K562 (cell line): Measurements from ENCODE around the gene SLC25A10. TPM values are rescaled to one million over a fixed set of nuclear protein-coding genes. Genes with fewer than 3 reads are reported as not detected.
A peak's percentile ranks its signal among the peaks of the same experiment; 100 is the strongest.

Experiments used
- C11orf30 ChIP-seq: fragments of 450-650 bp; IDR thresholded peaks from 2 replicates; pipeline ENCODE4 v1.6.1; 2016; ENCODE audit warnings: low read depth, mild to moderate bottlenecking
- CREBBP ChIP-seq: IDR thresholded peaks from one replicate; pipeline ENCODE4 v1.6.1; 2012; ENCODE audit warnings: low read depth, mild to moderate bottlenecking, control low read depth, inconsistent platforms, low read length
- ELK1 ChIP-seq: sonication (generic); formaldehyde crosslinking; IDR thresholded peaks from 2 replicates; pipeline ENCODE4 v1.8.1; 2022; ENCODE audit warnings: missing genetic modification reagents
- IRF9 ChIP-seq: fragments of 450-650 bp; IDR thresholded peaks from 2 replicates; pipeline ENCODE4 v1.6.1; 2016; ENCODE audit warnings: missing biosample characterization, missing genetic modification characterization
- JUN ChIP-seq, 2 experiments: sonication (generic) in 1 of 2; formaldehyde crosslinking in 1 of 2; IDR thresholded peaks; 2 replicates each; pipeline versions ENCODE4 v1.6.1 to v1.8.0; 2012 to 2022; ENCODE audit warnings: borderline replicate concordance in 2 of 2, mild to moderate bottlenecking in 2 of 2, improper control_type of control experiment in 1 of 2, low read depth in 1 of 2, low read length in 1 of 2, missing genetic modification reagents in 1 of 2
- NFE2 ChIP-seq: IDR thresholded peaks from 2 replicates; pipeline ENCODE4 v1.6.1; 2014; ENCODE audit warnings: antibody characterized with exemption, low read depth
- PHB2 ChIP-seq: fragments of 450-650 bp; IDR thresholded peaks from 2 replicates; pipeline ENCODE4 v1.6.1; 2017; ENCODE audit warnings: low read depth
- PPARD ChIP-seq: fragments of 250-450 bp; sonication (Bioruptor Pico); IDR thresholded peaks from 2 replicates; pipeline ENCODE4 v1.8.0; 2022; ENCODE audit warnings: inconsistent platforms, mild to moderate bottlenecking, moderate library complexity
- YY1 ChIP-seq, 3 experiments: IDR thresholded peaks; 2 replicates each; pipeline ENCODE4 v1.6.1; 2011; ENCODE audit warnings: low read length in 2 of 3, mild to moderate bottlenecking in 2 of 3, moderate library complexity in 2 of 3, borderline replicate concordance in 1 of 3, control low read depth in 1 of 3, low read depth in 1 of 3; ENCODE audit not compliant: insufficient read depth in 3 of 3, insufficient replicate concordance in 2 of 3, control insufficient read depth in 1 of 3, insufficient read length in 1 of 3; ENCODE audit errors: extremely low read depth in 1 of 3
- ZBTB11 ChIP-seq, 3 experiments: fragments of 200-800 bp in 1 of 3; fragments of 250-450 bp in 1 of 3; fragments of 450-650 bp in 1 of 3; sonication (Bioruptor Pico) in 1 of 3; sonication (Bioruptor generic) in 1 of 3; formaldehyde crosslinking in 1 of 3; IDR thresholded peaks; 2 replicates each; pipeline versions ENCODE4 v1.6.1 to v1.8.0; 2016 to 2022; ENCODE audit warnings: mild to moderate bottlenecking in 2 of 3, missing genetic modification characterization in 2 of 3, missing compliant biosample characterization in 1 of 3, moderate library complexity in 1 of 3
- ZKSCAN8 ChIP-seq: fragments of 200-800 bp; sonication (Bioruptor generic); IDR thresholded peaks from 2 replicates; pipeline ENCODE4 v1.6.1; 2016; ENCODE audit warnings: missing genetic modification characterization, missing compliant biosample characterization
- ZNF124 ChIP-seq: sonication (generic); formaldehyde crosslinking; IDR thresholded peaks from 2 replicates; pipeline ENCODE4 v1.8.1; 2022; ENCODE audit warnings: missing genetic modification reagents
- ZNF324 ChIP-seq: fragments of 250-450 bp; sonication (Bioruptor Pico); IDR thresholded peaks from 2 replicates; pipeline ENCODE4 v1.4.0; 2020; ENCODE audit warnings: mild to moderate bottlenecking
- polyA plus RNA-seq, 8 experiments: library from polyadenylated mRNA; depleted of rRNA in 4 of 8; stranded (reverse) in 5 of 8; unstranded in 3 of 8; fragments of >200 nt; fragmentation: Nextera tagmentation in 2 of 8; fragmentation: Illumina TruSeq in 1 of 8; extraction: Ambion mirVana in 2 of 8; extraction: Trizol in 1 of 8; gene quantifications; 2 replicates each; pipeline versions ENCODE4 v1.2.1 to v1.2.3, GENCODE V29; 2011 to 2014; ENCODE audit warnings: inconsistent platforms in 1 of 8, missing spikeins in 1 of 8
- total RNA-seq, 7 experiments: library from RNA; depleted of rRNA in 6 of 7; stranded (reverse); fragments of >200 nt in 6 of 7; fragmentation: Illumina TruSeq in 2 of 7; extraction: Trizol in 2 of 7; gene quantifications; 2 replicates each; pipeline versions ENCODE4 v1.2.1 to v1.2.3, GENCODE V29; 2011 to 2021; ENCODE audit warnings: low replicate concordance in 1 of 7
- TF ChIP-seq, protein P1 (sequence below): fragments of 200-800 bp; sonication (Bioruptor generic); IDR thresholded peaks from 2 replicates; pipeline ENCODE4 v1.6.1; 2016; ENCODE audit warnings: missing genetic modification characterization, missing compliant biosample characterization

SLC25A10 gene
- total and polyA plus RNA-seq, 9 of the 15 experiments (the other 6 are each of a cell fraction or from before 2014, with no cell fraction given): 0.10 to 85.6 (median 34.3) TPM

- TF ChIP-seq ZNF124 (CRISPR knock-in tag) (no peak), ZNF324 (CRISPR knock-in tag) (no peak), ZBTB11 (CRISPR knock-in tag; IDR thresholded peaks at IDR 0.05) (no peak), PHB2 (no peak), C11orf30 (no peak), PPARD (no peak), CREBBP (no peak), NFE2 (peak; percentile 60), IRF9 (tag) (peak; percentile 8; the same call in 1 of the 2 replicates), ELK1 (CRISPR knock-in tag) (no peak), YY1 (IDR thresholded peaks at IDR 0.05; ENCODE audit: borderline replicate concordance in 1 of 3, control insufficient read depth in 1 of 3, extremely low read depth in 1 of 3, insufficient read depth in 3 of 3, insufficient read length in 1 of 3, insufficient replicate concordance in 2 of 3, low read depth in 1 of 3, low read length in 2 of 3) (no peak), JUN (IDR thresholded peaks at IDR 0.05; ENCODE audit: borderline replicate concordance, low read depth, low read length) (no peak), JUN (CRISPR knock-in tag; IDR thresholded peaks at IDR 0.05; ENCODE audit: borderline replicate concordance) (no peak), ZKSCAN8 (CRISPR knock-in tag) (no peak)
- TF ChIP-seq, protein P1, sequence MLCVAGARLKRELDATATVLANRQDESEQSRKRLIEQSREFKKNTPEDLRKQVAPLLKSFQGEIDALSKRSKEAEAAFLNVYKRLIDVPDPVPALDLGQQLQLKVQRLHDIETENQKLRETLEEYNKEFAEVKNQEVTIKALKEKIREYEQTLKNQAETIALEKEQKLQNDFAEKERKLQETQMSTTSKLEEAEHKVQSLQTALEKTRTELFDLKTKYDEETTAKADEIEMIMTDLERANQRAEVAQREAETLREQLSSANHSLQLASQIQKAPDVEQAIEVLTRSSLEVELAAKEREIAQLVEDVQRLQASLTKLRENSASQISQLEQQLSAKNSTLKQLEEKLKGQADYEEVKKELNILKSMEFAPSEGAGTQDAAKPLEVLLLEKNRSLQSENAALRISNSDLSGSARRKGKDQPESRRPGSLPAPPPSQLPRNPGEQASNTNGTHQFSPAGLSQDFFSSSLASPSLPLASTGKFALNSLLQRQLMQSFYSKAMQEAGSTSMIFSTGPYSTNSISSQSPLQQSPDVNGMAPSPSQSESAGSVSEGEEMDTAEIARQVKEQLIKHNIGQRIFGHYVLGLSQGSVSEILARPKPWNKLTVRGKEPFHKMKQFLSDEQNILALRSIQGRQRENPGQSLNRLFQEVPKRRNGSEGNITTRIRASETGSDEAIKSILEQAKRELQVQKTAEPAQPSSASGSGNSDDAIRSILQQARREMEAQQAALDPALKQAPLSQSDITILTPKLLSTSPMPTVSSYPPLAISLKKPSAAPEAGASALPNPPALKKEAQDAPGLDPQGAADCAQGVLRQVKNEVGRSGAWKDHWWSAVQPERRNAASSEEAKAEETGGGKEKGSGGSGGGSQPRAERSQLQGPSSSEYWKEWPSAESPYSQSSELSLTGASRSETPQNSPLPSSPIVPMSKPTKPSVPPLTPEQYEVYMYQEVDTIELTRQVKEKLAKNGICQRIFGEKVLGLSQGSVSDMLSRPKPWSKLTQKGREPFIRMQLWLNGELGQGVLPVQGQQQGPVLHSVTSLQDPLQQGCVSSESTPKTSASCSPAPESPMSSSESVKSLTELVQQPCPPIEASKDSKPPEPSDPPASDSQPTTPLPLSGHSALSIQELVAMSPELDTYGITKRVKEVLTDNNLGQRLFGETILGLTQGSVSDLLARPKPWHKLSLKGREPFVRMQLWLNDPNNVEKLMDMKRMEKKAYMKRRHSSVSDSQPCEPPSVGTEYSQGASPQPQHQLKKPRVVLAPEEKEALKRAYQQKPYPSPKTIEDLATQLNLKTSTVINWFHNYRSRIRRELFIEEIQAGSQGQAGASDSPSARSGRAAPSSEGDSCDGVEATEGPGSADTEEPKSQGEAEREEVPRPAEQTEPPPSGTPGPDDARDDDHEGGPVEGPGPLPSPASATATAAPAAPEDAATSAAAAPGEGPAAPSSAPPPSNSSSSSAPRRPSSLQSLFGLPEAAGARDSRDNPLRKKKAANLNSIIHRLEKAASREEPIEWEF (CRISPR knock-in tag): no peak
These were observed 27.6 kb upstream of the SLC25A10 start (continued) for GRCh38 chr17:81684442-81684911.
